Measurements from ENCODE around the gene CABP7.
A peak's percentile ranks its signal among the peaks of the same experiment; 100 is the strongest.

The CABP7 gene

GRCh38 chr22:29683536-29683935 lies 36.3 kb upstream of the CABP7 start:
- no peak overlapping the region for H3K4me3 ChIP-seq
- peaks cover 0 to 11% (median 0%) of the 10 kb centered on the region in 4 donors for H3K4me1 ChIP-seq
- no peaks in the 10 kb centered on the region for H3K9me3 ChIP-seq
- no peak for TF ChIP-seq CTCF (IDR thresholded peaks at IDR 0.05)
- intact Hi-C loops (cut with DNase I; ENCODE audit: low total_unique reads) = no loop called here
- H3K27ac ChIP-seq = no peak overlapping the region
- peaks cover 23 to 96% (median 74%) of the 10 kb centered on the region in 3 donors for H3K36me3 ChIP-seq
- no peaks in the 10 kb centered on the region for H3K27me3 ChIP-seq
- no peak for DNase-seq

- H3K9me3 ChIP-seq = no peaks in the 10 kb centered on the region
- DNase-seq = no peak
- no peak overlapping the region for H3K4me3 ChIP-seq
- H3K4me1 ChIP-seq = peaks cover 0 to 4% (median 0%) of the 10 kb centered on the region in 4 donors
- H3K36me3 ChIP-seq = peaks cover 23 to 89% (median 67%) of the 10 kb centered on the region in 3 donors
- no peak overlapping the region for H3K27ac ChIP-seq
- intact Hi-C loops (cut with DNase I; ENCODE audit: low total_unique reads) = no loop called here
- no peak for TF ChIP-seq CTCF (IDR thresholded peaks at IDR 0.05)
- H3K27me3 ChIP-seq = no peaks in the 10 kb centered on the region
Observed at GRCh38 chr22:29684244-29684643, 35.6 kb upstream of the CABP7 start.

- no peaks in the 10 kb centered on the region for H3K9me3 ChIP-seq
- no peak overlapping the region for H3K4me3 ChIP-seq
- H3K27me3 ChIP-seq = no peaks in the 10 kb centered on the region
- no peak overlapping the region for H3K27ac ChIP-seq
- peaks cover 0 to 7% (median 0%) of the 10 kb centered on the region in 4 donors for H3K4me1 ChIP-seq
- intact Hi-C loops (cut with DNase I; ENCODE audit: low total_unique reads) = no loop called here
- TF ChIP-seq CTCF (IDR thresholded peaks at IDR 0.05) = no peak
- peaks cover 9 to 79% (median 37%) of the 10 kb centered on the region in 3 donors for H3K36me3 ChIP-seq
- no peak for DNase-seq
Observed at GRCh38 chr22:29689206-29689879, 30.5 kb upstream of the CABP7 start.

- intact Hi-C loops (cut with DNase I; ENCODE audit: low total_unique reads) = no loop called here
- Histone ChIP-seq H3K4me3 (no peak overlapping the region), H3K27ac (no peak overlapping the region), H3K4me1 (peaks cover 0 to 7% (median 0%) of the 10 kb centered on the region in 4 donors), H3K9me3 (no peaks in the 10 kb centered on the region), H3K27me3 (no peaks in the 10 kb centered on the region), H3K36me3 (peaks cover 14 to 79% (median 37%) of the 10 kb centered on the region in 3 donors)
- TF ChIP-seq CTCF (IDR thresholded peaks at IDR 0.05) = peak; percentile 38 to 44
- peak in 1 of 2 donors; percentile 31 for DNase-seq
Observed at GRCh38 chr22:29689880-29690213, 30.0 kb upstream of the CABP7 start.

GRCh38 chr22:29690476-29690875 lies 29.3 kb upstream of the CABP7 start:
- intact Hi-C loops (cut with DNase I; ENCODE audit: low total_unique reads) = no loop called here

More at GRCh38 chr22:29690476-29690875, 29.3 kb upstream of the CABP7 start:
- no peak for TF ChIP-seq CTCF (IDR thresholded peaks at IDR 0.05)
- H3K36me3 ChIP-seq = peaks cover 20 to 81% (median 41%) of the 10 kb centered on the region in 3 donors
- H3K4me3 ChIP-seq = no peak overlapping the region
- no peak overlapping the region for H3K27ac ChIP-seq
- H3K9me3 ChIP-seq = no peaks in the 10 kb centered on the region
- DNase-seq = no peak
- H3K4me1 ChIP-seq = peaks cover 0 to 9% (median 0%) of the 10 kb centered on the region in 4 donors
- no peaks in the 10 kb centered on the region for H3K27me3 ChIP-seq
